HG03108 (cell line): ENCODE measurements around the gene ATAD2B.

Experiments
- ATAC-seq: cut with Tn5 transposase; IDR thresholded peaks from one replicate; pipeline ENCODE4 v1.9.1; 2021; ENCODE audit warnings: moderate library complexity; ENCODE audit not compliant: unreplicated experiment

The ATAD2B gene

DNA sequence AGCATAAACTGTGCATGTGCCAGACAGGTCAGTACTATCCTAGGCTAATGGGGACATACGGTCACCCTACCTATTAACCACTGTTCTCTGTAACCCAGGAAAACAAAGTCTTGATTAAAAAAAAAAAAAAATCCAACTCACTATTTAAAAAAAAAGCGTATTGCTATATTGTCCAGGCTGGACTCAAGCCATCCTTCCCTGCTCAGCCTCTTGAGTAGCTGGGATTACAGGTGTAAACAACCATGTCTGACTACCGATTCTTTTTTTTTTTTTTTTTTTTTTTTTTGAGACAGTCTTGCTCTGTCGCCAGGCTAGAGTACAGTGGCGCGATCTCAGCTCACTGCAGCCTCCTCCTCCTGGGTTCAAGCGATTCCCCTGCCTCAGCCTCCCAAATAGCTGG, 11.6 kb downstream of the ATAD2B start:
- no peak for ATAC-seq

- ATAC-seq, result no peak
Observed at GRCh38 chr2:23912054-23912453, 14.9 kb downstream of the ATAD2B start.

GRCh38 chr2:23905155-23905554, 21.8 kb downstream of the ATAD2B start:
- no peak for ATAC-seq

DNA sequence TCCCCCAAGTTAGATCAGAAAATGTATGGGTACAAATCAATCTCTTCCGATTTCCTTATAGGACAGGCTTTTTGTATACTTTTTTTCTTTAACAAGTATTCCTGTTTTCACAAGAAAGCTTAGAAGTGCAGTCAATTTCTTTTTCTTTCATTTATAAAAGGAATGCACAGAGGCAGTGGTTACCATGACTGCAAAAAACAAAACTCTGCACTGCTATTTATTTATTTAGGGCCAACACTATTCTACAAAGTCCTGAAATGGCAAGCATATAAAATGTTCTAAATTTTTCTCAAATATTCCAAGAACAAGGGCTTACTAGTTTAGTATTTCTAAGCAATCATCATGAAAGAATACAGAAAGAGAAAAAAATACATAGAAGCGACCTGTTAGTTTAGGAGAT, 22.2 kb downstream of the ATAD2B start:
- no peak for ATAC-seq

GRCh38 chr2:23904215-23904614, 22.7 kb downstream of the ATAD2B start:
- no peak for ATAC-seq

GRCh38 chr2:23903034-23903433, 23.9 kb downstream of the ATAD2B start:
- no peak for ATAC-seq

- no peak for ATAC-seq
Observed at GRCh38 chr2:23901966-23902846, 24.7 kb downstream of the ATAD2B start.

DNA sequence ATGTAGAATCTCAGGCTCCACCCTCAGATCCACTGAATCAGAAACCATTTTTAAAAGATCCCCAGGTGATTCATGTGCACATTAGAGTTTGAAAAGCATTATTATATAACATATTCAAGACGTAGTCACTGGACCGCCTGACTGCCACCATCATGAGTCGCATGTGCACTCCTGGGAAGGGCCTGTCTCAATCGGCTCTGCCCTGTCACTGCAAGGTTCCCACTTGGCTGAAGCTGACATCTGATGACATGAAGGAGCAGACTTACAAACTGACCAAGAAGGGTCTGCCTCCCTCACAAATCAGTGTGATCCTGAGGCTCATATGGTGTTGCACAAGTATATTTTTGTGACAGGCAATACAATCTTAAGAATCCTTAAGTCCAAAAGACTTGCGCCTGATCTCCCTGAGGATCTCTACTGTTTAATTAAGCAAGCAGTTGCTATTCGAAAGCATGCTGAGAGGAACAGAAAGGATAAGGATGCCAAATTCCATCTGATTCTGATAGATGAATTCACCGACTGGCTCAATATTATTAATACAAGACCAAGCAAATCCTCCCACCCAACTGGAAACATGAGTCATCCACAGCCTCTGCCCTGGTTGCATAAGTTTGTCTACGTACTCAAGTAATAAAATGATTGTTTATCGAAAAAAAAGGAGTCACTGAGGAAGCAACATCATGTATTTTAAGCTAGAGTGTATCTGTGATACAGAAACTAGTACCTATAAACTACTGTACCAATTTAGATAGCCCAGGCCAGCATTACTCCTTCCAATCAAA, 26.2 kb downstream of the ATAD2B start:
- ATAC-seq, result no peak

- ATAC-seq, result no peak
Observed at GRCh38 chr2:23900133-23900532, 26.8 kb downstream of the ATAD2B start.

GRCh38 chr2:23871206-23871605, 55.7 kb downstream of the ATAD2B start:
- no peak for ATAC-seq

DNA sequence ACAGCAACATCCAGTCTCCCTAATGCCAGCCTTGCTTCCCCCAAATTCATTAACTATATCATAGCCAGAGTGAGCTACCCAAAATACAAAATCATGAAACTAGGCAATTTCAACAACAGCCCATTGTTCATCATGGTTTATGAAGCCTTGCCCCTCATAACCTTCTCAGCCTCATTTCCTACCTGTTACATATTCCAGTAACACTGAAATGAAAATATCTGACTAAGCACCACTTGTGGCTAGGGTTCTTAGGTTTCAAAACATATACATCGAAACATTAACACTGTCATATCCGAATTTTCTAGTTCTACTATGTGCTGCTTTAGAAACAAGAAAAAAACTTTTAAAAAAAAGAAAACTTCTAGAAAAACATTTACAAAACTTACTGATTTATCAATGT, 59.5 kb downstream of the ATAD2B start:
- no peak for ATAC-seq

- ATAC-seq, result no peak
Observed at GRCh38 chr2:23862716-23863426, 64.1 kb downstream of the ATAD2B start.

DNA sequence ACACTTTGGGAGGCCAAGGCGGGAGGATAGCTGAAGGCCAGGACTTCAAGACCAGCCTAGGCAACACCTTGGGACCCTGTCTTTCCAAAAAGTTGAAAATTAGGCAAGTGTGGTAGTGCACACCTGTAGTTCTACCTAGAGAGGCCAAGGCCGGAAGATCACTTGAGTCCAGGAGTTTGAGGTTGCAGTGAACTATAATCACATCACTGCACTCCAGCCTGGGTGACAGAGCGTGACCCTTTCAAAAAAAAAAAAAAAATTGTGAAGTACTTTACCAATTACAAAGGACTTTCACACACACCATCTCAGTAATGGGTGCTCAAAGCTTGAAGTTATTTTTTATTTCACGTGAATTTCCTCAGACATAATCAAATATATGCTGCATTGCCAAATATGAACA, 65.0 kb downstream of the ATAD2B start:
- ATAC-seq, result no peak

DNA sequence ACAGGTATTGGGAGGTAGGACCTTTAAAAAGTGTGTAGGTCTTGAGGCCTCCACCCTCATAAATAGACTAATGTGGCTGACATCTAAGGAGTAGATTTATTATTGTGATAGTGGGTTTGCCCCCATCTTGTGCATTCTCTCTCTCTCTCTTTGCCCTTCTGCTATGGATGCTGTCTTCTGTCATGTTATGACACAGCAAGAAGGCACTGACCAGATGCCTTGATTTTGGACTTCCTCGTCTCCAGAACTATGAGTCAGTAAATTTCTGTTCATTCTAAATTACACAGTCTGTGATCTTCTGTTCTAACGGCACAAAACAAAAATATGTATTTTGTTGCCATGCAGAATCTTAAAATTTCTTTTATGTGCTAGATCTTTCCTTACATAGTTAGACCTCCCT, 66.9 kb downstream of the ATAD2B start:
- ATAC-seq, result no peak

GRCh38 chr2:23859234-23859633, 67.7 kb downstream of the ATAD2B start:
- no peak for ATAC-seq

GRCh38 chr2:23850564-23851256, 76.2 kb downstream of the ATAD2B start:
- peak; percentile 82 for ATAC-seq

DNA sequence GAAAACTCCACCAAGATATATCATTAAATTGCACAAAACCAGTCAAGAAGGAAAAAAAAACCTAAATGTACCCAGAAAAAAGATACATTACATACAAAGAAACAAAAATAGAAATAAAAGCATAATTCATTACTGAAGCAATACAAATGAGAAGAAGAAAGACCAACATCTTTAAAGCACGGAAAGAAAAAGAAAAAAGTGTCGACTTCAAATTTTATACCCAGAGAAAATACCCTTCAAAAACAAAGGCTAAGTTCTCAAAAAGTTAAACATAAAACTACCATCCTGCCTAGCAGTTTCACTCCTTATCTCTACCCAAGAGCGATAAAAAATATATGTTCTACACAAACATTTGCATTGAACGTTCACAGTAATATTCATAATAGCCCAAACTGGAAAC, 82.0 kb downstream of the ATAD2B start:
- no peak for ATAC-seq

DNA sequence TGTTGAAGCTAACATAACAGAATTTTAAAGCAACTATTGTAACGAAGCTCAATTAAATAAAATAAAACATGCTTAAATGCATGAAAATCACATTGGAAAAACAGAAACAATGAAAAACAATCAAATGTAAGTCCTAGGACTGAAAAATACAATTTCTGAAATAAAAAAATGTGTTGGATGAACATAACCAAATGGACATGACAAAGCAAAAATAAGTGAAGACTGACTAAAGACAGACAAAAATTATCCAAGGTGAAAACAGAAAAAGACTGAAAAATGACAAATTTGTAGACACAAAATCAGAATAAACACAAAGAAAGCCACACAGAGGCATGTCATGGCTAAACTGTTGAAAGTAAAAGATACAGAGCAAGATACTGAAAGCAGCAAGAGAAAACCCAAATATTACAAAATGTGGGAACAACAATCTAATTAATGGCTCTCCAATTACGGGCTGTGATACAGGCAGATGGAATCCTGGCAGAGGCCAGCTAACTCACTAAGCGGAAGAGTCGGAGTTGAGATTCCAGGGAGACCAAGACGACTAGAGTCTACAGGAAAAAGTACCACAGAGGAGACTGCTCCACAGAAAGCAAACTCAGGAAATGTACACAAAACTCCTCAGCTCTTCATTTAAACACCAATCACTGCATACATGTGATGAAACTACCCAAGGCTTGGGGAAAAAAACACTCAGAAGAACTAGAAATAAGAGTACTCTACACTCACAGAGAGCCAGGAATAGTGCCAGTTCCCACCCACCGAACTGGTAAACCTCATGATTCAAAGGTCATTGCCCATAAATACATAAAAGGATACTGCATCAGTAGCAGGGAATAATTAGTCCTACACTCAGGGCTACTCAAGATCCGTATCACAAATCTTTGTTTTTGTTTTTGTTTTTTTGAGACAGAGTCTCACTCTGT, 83.6 kb downstream of the ATAD2B start:
- ATAC-seq, result no peak

- no peak for ATAC-seq
Observed at GRCh38 chr2:23839919-23840578, 86.9 kb downstream of the ATAD2B start.
